Gastrocnemius medialis (tissue), 4 donors: ENCODE measurements around the gene ORMDL1. TPM values are rescaled to one million over a fixed set of nuclear protein-coding genes. Genes with fewer than 3 reads are reported as not detected.

ENCODE experiments used
- ATAC-seq, 2 donors: fragments of 150-250 bp; one replicate each; pipeline ENCODE4 v1.9.1; 2016
- DNase-seq, 2 donors: peaks; one replicate each; pipeline ENCODE4 v3.0.0-alpha.2; 2019
- H3K27ac ChIP-seq, 4 donors: fragments of 200-600 bp; sonication (generic); 1 replicate in 1 of 4; 2 replicates in 3 of 4; pipeline ENCODE4 v1.5.1; 2016 to 2018; ENCODE audit warnings: mild to moderate bottlenecking in 2 of 4, moderate library complexity in 1 of 4
- H3K27me3 ChIP-seq, 3 donors: fragments of 200-600 bp; sonication (generic) in 2 of 3; 1 replicate in 1 of 3; 2 replicates in 2 of 3; pipeline versions ENCODE4 v1.5.1 to v1.6.0; 2016 to 2019; ENCODE audit warnings: mild to moderate bottlenecking in 1 of 3, moderate library complexity in 1 of 3
- H3K36me3 ChIP-seq, 2 donors: fragments of 200-600 bp; sonication (generic) in 1 of 2; one replicate each; pipeline ENCODE4 v1.5.1; 2017 to 2018
- H3K4me1 ChIP-seq, 2 donors: fragments of 200-600 bp; sonication (generic) in 1 of 2; one replicate each; pipeline ENCODE4 v1.5.1; 2016 to 2017; ENCODE audit warnings: mild to moderate bottlenecking in 2 of 2
- H3K4me3 ChIP-seq, 4 donors: fragments of 200-600 bp; sonication (generic) in 3 of 4; 1 replicate in 1 of 4; 2 replicates in 3 of 4; pipeline ENCODE4 v1.5.1; 2016 to 2019; ENCODE audit warnings: mild to moderate bottlenecking in 2 of 4
- H3K9me3 ChIP-seq, 3 donors: fragments of 200-600 bp; sonication (generic) in 2 of 3; 1 replicate in 1 of 3; 2 replicates in 2 of 3; pipeline ENCODE4 v1.5.1; 2016 to 2019
- POLR2A ChIP-seq, 2 donors: fragments of 450-650 bp; IDR thresholded peaks; one replicate each; pipeline ENCODE4 v1.6.1; 2017; ENCODE audit warnings: antibody characterized with exemption in 2 of 2, mild to moderate bottlenecking in 2 of 2, moderate library complexity in 2 of 2
- in situ Hi-C, 4 donors: fragments of 200-750 bp; cut with MboI; loops; one replicate each; pipeline versions ENCODE4 v1.15.0 to v1.8.0; 2017; ENCODE audit warnings: low sequenced_read_pairs in 4 of 4
- intact Hi-C: fragments of 100-400 bp; cut with DNase I; formaldehyde crosslinking; loops from one replicate; pipeline ENCODE4 v1.15.1; 2023; ENCODE audit warnings: low total_unique reads
- total RNA-seq, 4 donors: library from RNA; depleted of rRNA; stranded (reverse); fragments of >200 nt; gene quantifications; one replicate each; pipeline versions ENCODE4 v1.1.0 to v1.2.3, GENCODE V29; 2016
- TF ChIP-seq, protein P1 (sequence below), 5 experiments: fragments of 450-650 bp in 3 of 5; fragments of 200-600 bp in 2 of 5; sonication (generic) in 2 of 5; IDR thresholded peaks in 4 of 5; conservative IDR thresholded peaks in 1 of 5; 1 replicate in 4 of 5; 2 replicates in 1 of 5; pipeline ENCODE4 v1.5.1; 2016 to 2019; ENCODE audit warnings: antibody characterized with exemption in 5 of 5, mild to moderate bottlenecking in 3 of 5, moderate library complexity in 3 of 5

Gene ORMDL1
- total RNA-seq, 4 donors from 2014 or later: 13.3 to 38.9 (median 23.7) TPM

DNA sequence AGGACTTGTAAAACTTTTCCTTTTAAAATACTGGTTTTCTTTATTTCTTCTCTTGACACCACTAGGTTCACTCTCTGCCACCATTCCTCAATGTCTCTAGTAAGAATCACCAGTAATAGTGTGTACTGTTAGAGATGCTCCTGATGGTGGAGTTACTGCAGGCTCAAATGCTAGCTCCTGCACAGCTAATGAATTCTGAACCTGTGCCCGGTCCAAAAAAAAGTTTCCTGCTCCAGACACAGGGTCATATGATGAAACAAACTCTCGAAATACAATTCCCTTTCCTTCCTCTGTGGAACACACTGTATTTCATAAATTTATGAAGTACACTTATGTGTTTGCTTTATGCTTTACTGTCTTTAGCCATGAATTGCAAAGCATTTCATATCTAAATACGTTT is 19.3 kb upstream of the ORMDL1 start:
- Histone ChIP-seq H3K27me3 (no peaks in the 10 kb centered on the region), H3K4me3 (no peak overlapping the region), H3K9me3 (no peaks in the 10 kb centered on the region), H3K36me3 (no peaks in the 10 kb centered on the region), H3K27ac (no peak overlapping the region), H3K4me1 (peaks cover 12 to 18% of the 10 kb centered on the region in 2 donors)
- in situ Hi-C loops: no loop called here
- ATAC-seq: peak in 1 of 2 donors; percentile 50
- intact Hi-C loops: no loop called here
- TF ChIP-seq POLR2A (IDR thresholded peaks at IDR 0.05): no peak
- TF ChIP-seq, protein P1, sequence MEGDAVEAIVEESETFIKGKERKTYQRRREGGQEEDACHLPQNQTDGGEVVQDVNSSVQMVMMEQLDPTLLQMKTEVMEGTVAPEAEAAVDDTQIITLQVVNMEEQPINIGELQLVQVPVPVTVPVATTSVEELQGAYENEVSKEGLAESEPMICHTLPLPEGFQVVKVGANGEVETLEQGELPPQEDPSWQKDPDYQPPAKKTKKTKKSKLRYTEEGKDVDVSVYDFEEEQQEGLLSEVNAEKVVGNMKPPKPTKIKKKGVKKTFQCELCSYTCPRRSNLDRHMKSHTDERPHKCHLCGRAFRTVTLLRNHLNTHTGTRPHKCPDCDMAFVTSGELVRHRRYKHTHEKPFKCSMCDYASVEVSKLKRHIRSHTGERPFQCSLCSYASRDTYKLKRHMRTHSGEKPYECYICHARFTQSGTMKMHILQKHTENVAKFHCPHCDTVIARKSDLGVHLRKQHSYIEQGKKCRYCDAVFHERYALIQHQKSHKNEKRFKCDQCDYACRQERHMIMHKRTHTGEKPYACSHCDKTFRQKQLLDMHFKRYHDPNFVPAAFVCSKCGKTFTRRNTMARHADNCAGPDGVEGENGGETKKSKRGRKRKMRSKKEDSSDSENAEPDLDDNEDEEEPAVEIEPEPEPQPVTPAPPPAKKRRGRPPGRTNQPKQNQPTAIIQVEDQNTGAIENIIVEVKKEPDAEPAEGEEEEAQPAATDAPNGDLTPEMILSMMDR (IDR thresholded peaks at IDR 0.05 in 4 of 5, conservative IDR thresholded peaks at IDR 0.05 in 1 of 5): no peak
- DNase-seq: no peak

DNA sequence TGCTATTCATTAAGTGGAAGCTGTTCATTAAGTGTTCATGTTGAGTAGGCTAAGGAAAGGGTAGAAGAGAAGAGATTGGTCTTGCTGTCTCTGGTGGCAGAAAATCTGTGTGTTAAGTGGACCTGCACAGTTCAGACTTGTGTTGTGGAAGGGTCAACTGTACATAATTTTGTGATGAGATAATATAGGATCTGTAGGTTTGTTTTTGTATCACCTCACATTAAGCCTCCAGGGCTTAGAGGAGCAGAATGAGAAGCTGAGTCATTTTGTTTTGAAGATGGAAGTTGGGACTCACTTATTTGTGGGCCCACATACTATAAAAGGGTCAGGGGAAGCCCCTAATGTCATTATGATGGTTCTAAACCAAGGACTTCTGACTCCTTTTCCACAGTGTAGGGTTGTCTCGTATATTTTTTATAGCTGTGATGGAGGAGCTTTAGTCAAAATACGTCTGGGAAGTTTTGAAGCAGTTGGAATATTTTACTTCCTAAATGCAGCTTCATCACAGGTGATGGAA is 18.3 kb upstream of the ORMDL1 start:
- Histone ChIP-seq H3K36me3 (no peaks in the 10 kb centered on the region), H3K27ac (no peak overlapping the region), H3K27me3 (no peaks in the 10 kb centered on the region), H3K4me1 (peaks cover 17 to 25% of the 10 kb centered on the region in 2 donors), H3K4me3 (no peak overlapping the region), H3K9me3 (no peaks in the 10 kb centered on the region)
- no peak for ATAC-seq
- intact Hi-C loops (no loop called here), in situ Hi-C loops (no loop called here)
- TF ChIP-seq, protein P1 (IDR thresholded peaks at IDR 0.05 in 4 of 5, conservative IDR thresholded peaks at IDR 0.05 in 1 of 5): no peak
- TF ChIP-seq POLR2A (IDR thresholded peaks at IDR 0.05): no peak
- DNase-seq: no peak

- TF ChIP-seq, protein P1 (IDR thresholded peaks at IDR 0.05 in 4 of 5, conservative IDR thresholded peaks at IDR 0.05 in 1 of 5): no peak
- no peak for TF ChIP-seq POLR2A (IDR thresholded peaks at IDR 0.05)
- intact Hi-C loops (loop anchor here (2.0 kb wide), 1 partner anchor 273 kb away; no protein-coding TSS in a partner anchor), in situ Hi-C loops (loop anchor here in 3 of 4 donors (10.0 to 25.0 kb wide), 3 partner anchors 263 to 275 kb away; partner anchors contain the start of gene MSTN (in 2 of the 3))
- DNase-seq (peak in 1 of 2 donors; percentile 45), ATAC-seq (peak; percentile 66 to 82)
- Histone ChIP-seq H3K4me3 (no peak overlapping the region), H3K9me3 (no peaks in the 10 kb centered on the region), H3K4me1 (peaks cover 17 to 27% of the 10 kb centered on the region in 2 donors), H3K27me3 (no peaks in the 10 kb centered on the region), H3K36me3 (peaks cover 0 to 20% of the 10 kb centered on the region in 2 donors), H3K27ac (peak overlapping the region in 1 of 4 donors; percentile 15)
Measured at GRCh38 chr2:189799531-189799930, 15.4 kb upstream of the ORMDL1 start.

- DNase-seq (no peak), ATAC-seq (no peak)
- Histone ChIP-seq H3K36me3 (peaks cover 0 to 25% of the 10 kb centered on the region in 2 donors), H3K4me1 (peaks cover 17 to 27% of the 10 kb centered on the region in 2 donors), H3K4me3 (no peak overlapping the region), H3K9me3 (no peaks in the 10 kb centered on the region), H3K27me3 (no peaks in the 10 kb centered on the region), H3K27ac (peak overlapping the region in 1 of 4 donors; percentile 15)
- intact Hi-C loops: loop anchor here (2.0 kb wide), 1 partner anchor 274 kb away; no protein-coding TSS in a partner anchor
- TF ChIP-seq, protein P1 (IDR thresholded peaks at IDR 0.05 in 4 of 5, conservative IDR thresholded peaks at IDR 0.05 in 1 of 5): peak in 1 of 5 experiments; percentile 1
- TF ChIP-seq POLR2A (IDR thresholded peaks at IDR 0.05): no peak
- in situ Hi-C loops: loop anchor here in 3 of 4 donors (10.0 to 25.0 kb wide), 3 partner anchors 263 to 276 kb away; partner anchors contain the start of gene MSTN (in 2 of the 3)
Measured at GRCh38 chr2:189799030-189799331, 14.8 kb upstream of the ORMDL1 start.
